Transverse colon (tissue), 3 donors: ENCODE results near the gene AKAP7.

ENCODE experiments used
- POLR2A ChIP-seq: fragments of 450-650 bp; IDR thresholded peaks from one replicate; pipeline ENCODE4 v1.6.1; 2016; ENCODE audit warnings: antibody characterized with exemption, mild to moderate bottlenecking, moderate library complexity
- TF ChIP-seq, protein P1 (sequence below), 5 experiments: fragments of 200-600 bp in 3 of 5; fragments of 450-650 bp in 2 of 5; sonication (generic) in 3 of 5; IDR thresholded peaks; 1 replicate in 2 of 5; 2 replicates in 3 of 5; pipeline ENCODE4 v1.5.1; 2016 to 2017; ENCODE audit warnings: antibody characterized with exemption in 5 of 5, inconsistent platforms in 3 of 5, mild to moderate bottlenecking in 2 of 5, moderate library complexity in 1 of 5

DNA sequence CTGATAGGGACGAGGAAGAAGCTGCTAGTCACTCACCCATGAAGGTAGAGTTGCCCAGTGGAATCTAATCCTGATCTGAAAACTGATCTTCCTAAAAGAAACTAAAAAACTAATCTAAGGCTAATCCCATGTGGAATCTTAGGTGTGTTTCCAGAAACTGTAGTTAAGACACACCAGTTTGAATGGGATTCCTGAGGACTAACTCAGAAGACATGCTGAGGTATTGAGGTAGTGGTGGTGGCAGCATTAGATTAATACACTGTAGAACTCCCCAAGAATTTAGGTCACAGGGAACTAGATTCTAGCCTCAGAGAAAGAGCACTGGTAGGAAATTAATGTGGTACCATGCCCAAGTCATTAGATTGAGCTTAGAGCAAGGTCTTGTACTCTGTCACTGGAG is 19.6 kb upstream of the AKAP7 start:
- TF ChIP-seq, protein P1, sequence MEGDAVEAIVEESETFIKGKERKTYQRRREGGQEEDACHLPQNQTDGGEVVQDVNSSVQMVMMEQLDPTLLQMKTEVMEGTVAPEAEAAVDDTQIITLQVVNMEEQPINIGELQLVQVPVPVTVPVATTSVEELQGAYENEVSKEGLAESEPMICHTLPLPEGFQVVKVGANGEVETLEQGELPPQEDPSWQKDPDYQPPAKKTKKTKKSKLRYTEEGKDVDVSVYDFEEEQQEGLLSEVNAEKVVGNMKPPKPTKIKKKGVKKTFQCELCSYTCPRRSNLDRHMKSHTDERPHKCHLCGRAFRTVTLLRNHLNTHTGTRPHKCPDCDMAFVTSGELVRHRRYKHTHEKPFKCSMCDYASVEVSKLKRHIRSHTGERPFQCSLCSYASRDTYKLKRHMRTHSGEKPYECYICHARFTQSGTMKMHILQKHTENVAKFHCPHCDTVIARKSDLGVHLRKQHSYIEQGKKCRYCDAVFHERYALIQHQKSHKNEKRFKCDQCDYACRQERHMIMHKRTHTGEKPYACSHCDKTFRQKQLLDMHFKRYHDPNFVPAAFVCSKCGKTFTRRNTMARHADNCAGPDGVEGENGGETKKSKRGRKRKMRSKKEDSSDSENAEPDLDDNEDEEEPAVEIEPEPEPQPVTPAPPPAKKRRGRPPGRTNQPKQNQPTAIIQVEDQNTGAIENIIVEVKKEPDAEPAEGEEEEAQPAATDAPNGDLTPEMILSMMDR (IDR thresholded peaks at IDR 0.05), result no peak
- TF ChIP-seq POLR2A, result no peak
